IPS-18c (cell line): Measurements from ENCODE around the gene FAM124B.
"Not testable (repeated sequence)": the region's sequence is repeated elsewhere in the genome, so short reads cannot be mapped to it uniquely, and the experiment has no call there.

Source experiments
- H3K4me3 ChIP-seq: 2 replicates; pipeline ENCODE4 v1.7.0; 2013; ENCODE audit warnings: low read depth, mild to moderate bottlenecking, low read length, moderate library complexity; ENCODE audit not compliant: insufficient read depth
- H3K9me3 ChIP-seq: one replicate; pipeline ENCODE4 v1.6.1; 2013; ENCODE audit warnings: mild to moderate bottlenecking, low read length, moderate library complexity; ENCODE audit not compliant: control insufficient read depth, insufficient read depth

Gene FAM124B

DNA sequence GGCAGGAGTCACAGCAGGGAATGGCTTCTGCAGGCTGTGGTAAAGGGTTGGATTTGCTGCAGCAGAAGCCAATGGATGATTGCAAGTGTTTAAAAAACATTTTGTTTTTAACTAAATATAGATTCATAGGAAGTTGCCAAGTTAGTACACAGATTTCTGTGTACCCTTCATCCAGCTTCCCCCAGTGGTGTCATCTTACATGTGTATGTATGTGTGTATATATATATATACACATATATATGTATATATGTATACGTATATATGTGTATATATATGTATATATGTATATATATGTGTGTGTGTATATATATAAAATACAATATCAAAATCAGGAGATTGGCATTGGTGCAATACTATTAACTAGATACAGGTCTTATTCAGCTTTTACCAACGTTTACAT is 19.2 kb upstream of the FAM124B start:
- Histone ChIP-seq H3K4me3 (no peak overlapping the region), H3K9me3 (no peaks in the 10 kb centered on the region)

DNA sequence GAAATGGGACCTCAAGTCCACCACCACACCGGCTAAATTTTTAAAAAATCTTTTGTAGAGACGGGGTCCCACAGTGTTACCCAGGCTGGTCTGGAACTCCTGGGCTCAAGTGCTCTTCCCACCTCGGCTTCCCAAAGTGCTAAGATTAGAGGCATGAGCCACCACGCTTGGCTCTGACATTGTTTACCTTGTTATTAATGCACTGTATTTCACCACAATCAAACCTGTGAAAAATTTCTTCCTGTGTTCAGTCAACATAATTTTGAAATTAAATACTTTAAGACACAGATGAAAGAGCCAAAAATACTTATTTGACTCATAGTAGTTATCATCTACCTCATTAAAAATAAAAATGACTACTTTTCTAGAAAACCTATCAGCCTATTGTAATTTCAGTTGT is 16.0 kb upstream of the FAM124B start:
- no peak overlapping the region for H3K4me3 ChIP-seq
- peaks cover 2% of the 10 kb centered on the region for H3K9me3 ChIP-seq

DNA sequence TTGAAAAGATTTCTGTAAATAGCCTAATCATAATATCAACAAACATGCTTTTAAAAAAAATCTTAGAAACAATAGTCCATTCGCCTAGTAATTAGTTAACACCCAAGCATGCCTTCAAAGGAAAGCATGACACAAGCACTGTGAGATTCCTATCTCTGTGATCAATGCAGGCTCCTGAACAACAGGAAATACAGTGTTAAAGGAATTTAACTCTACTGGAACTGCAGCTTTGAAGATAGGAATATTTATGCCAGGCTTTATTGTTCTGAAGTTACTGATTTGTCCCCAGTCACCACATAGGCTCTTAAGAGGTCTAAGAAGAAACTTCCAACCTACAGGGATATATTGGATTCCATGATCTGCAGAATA is 15.4 kb upstream of the FAM124B start:
- H3K4me3 ChIP-seq: no peak overlapping the region
- H3K9me3 ChIP-seq: peaks cover 2% of the 10 kb centered on the region

DNA sequence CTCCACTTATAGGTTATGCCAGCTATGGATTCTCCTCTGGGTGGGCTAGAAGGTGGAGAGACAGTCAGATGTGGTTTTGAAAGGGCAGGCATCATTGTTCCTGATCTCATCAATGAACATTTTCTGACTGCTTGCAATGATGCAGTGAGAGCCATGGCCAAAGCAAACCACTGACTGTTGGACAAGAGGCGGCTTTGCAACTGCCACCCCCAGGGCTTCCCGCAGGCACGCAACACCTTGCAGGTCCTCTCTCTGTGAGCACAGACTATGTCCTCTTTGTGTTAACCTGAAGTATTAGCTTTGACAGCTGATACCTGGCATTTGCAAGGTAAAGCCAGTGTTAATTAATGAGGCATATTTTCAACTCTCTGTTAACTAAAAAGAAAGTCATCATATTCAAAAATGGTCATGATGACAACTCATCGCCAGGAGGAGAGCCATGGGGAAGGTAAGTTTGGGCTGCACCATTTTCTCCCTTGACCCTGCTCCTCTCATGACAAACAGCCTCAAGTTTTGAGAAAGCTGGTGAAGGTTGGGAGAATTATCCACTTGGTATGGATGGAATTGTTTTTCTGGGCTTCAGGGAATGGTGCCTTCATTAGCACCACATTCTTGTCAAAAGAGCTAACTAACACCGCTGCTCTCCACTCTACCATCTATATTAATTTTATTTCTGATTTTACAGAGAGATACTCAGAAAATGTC is 14.9 kb upstream of the FAM124B start:
- peaks cover 2% of the 10 kb centered on the region for H3K9me3 ChIP-seq

GRCh38 chr2:224413381-224413780 is 11.5 kb upstream of the FAM124B start:
- Histone ChIP-seq H3K4me3 (no peak overlapping the region), H3K9me3 (peaks cover 2% of the 10 kb centered on the region)

More for the DNA sequence above, 14.9 kb upstream of the FAM124B start:
- H3K4me3 ChIP-seq: no peak overlapping the region

DNA sequence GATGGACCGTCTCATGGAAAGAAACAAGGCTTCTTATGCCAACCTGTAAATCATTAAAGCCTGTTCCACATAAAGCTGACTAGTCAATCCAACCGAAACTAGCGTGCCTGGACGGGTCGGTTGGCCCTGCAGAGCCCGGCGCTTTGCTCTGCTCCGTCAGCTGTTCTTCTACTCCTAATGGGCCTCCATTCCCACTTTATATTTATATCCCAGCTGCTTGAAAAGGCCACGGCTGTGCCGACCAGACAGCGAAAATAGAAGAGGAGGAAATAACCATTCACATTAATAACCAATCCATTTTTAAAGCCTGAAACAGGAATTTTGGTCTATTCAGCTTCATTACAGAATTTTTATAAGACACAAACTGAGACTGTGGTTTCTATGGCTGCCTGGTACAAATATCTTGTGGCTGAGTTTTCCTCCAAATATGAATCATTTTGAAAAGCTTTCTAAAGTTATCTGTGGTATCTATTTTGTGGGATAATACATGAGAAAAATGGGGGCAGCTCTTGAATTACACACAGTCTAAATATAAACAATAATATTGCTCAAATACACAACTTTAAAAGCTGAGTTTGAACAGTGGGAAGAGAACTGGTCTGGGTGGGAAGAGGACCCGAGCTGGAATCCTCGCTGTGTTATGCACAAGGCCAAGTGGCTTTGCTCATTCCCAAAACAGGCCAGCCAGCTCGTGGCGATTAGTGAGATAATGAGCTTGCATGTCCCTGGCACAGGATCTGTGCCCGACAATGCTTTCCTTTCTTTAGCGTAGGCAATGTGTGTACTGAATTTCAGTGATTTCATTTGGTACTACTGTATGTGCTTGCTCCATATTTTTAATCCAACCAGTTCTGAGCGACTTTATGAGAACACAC is 10.5 kb upstream of the FAM124B start:
- Histone ChIP-seq H3K9me3 (peaks cover 2% of the 10 kb centered on the region), H3K4me3 (no peak overlapping the region)

DNA sequence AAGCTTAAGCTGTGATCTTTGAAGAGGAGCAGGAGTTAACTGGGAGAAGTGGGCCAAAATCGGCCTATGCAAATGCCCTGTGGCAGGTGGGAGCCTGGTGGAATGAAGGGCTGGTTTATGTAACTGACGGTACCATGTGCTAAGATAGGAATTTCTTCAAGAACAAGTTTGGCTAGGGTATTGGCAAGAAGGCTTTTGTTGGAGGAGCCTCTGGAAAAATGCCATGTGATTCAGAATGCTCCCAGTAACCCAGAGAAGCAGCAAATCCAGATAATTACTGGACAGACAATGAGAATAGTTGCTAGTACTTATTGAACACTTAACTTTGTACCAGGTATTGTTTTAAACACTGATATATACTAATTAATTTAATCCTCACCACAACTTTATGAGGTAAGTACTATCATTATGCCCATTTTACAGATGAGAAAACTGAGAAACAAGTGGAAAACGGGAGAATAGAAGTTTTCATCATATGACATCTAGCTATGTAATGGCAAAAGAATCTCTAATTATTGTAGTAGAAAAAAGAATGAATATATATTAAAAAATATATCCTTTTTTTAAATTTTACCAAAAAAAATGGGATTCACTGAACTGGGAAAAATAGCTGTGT is 9.1 kb upstream of the FAM124B start:
- H3K9me3 ChIP-seq: peaks cover 2% of the 10 kb centered on the region
- H3K4me3 ChIP-seq: no peak overlapping the region

DNA sequence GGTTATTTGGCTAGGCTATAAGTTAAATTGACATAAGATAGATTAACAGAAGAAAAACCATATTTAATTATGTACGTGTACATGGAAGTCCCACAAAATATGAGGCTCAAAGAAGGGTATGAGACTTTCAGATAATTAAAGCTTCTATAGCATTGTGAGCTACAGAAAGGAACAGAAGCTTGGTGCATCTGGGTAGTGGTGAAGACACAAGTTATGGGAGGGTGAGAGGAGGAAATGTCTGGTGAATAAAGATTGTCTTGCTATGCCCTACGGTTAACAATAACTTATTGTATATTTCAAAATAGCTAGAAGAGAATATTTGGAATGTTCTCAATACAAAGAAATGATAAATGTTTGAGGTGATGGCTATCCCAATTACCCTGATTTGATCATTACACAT is 6.8 kb upstream of the FAM124B start:
- Histone ChIP-seq H3K9me3 (no peaks in the 10 kb centered on the region), H3K4me3 (no peak overlapping the region)

GRCh38 chr2:224407241-224407701 is 5.4 kb upstream of the FAM124B start:
- no peak overlapping the region for H3K4me3 ChIP-seq
- H3K9me3 ChIP-seq: no peaks in the 10 kb centered on the region

DNA sequence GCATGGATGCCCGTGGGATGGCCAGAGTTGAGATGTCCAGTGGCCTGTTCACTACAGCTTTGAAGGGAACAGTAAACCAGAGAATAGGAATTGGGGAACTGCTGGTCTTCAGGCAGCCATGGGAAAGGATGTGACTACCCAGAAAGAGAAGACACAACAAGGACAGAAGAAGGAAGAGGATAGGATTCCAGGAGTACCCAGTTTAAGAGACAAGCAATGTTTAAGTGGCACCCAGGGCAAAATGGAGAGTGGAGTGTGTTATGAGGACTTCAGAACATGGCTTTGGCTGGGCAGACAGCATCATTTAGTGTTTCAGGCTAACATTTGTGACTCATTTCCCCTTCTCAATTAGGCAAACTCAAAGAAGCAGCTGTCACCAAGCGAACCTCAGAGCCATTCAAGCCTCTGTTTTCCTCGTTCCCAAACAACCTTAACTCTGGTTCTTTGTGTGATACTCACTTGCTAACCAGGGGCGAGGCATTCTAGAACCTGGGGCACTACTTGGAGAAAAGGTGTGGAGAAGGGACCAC is 4.0 kb upstream of the FAM124B start:
- Histone ChIP-seq H3K4me3 (no peak overlapping the region), H3K9me3 (no peaks in the 10 kb centered on the region)

- Histone ChIP-seq H3K4me3 (no peak overlapping the region), H3K9me3 (no peaks in the 10 kb centered on the region)
Measured at GRCh38 chr2:224405412-224405811, 3.5 kb upstream of the FAM124B start.

- H3K9me3 ChIP-seq: no peaks in the 10 kb centered on the region
- no peak overlapping the region for H3K4me3 ChIP-seq
Measured at GRCh38 chr2:224404796-224405195, 2.9 kb upstream of the FAM124B start.

GRCh38 chr2:224403657-224404056 is 1.8 kb upstream of the FAM124B start:
- Histone ChIP-seq H3K4me3 (no peak overlapping the region), H3K9me3 (no peaks in the 10 kb centered on the region)

DNA sequence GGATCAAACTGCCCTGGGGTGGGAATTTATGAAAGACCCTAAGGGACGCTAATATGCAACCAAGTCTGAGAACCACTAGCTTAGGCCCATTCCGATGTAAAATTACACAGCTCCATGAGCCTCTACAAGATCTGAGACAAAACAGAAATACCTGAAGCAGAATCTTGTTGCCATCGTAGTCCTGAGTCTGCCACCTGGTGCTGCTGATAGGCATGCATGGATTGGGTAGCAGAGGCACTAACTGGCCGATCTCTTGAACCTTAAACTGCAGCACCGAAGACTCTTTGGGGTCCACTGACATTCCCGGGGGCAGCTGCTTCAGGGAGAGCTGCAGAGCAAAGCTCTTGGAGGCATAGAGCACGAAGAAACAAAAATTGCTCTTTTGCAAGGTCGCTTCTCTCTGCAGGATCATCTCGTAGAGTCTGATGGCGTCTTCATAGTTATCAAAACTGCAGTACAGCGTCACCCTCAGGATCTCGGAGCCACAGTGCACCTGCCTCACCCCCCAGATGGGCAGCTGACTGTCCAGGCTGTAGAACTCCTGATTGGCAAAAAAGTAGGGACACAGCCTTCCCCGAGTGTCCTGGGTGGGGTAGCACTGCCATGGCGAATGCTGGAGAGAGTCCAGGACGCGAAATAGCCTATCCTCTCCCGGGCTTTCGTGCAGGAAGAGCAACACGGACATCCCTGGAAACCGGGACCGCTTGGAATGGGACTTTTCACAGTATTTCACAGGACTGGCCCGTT is 848 bp downstream of the FAM124B start:
- Histone ChIP-seq H3K4me3 (no peak overlapping the region), H3K9me3 (no peaks in the 10 kb centered on the region)

DNA sequence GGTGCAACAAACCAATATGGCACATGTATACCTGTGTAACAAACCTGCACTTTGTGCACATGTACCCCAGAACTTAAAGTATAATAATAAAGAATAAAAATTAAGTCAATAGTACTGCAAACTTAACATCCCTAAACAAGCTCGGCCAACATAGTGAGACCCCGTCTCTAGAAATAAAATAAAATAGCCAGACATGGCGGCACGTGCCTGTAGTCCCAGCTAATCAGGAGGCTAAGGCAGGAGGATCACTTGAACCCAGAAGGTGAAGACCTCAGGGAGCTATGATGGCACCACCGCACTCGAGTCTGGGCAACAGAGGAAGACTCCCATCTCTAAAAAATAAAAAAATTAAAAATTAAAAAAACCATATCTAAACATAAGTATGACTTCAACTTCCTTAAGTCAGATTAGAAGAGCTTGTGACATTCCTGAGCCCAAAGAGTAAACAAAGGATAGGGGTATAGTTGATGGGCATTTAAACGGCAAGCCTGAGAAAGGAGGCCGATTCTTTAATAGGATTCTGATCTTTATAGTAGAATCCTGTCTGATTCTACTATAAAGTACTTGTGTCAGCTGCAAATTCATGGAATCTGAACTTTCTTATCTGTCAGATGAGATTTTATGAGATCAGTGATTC is 1.6 kb downstream of the FAM124B start:
- H3K4me3 ChIP-seq: no peak overlapping the region

DNA sequence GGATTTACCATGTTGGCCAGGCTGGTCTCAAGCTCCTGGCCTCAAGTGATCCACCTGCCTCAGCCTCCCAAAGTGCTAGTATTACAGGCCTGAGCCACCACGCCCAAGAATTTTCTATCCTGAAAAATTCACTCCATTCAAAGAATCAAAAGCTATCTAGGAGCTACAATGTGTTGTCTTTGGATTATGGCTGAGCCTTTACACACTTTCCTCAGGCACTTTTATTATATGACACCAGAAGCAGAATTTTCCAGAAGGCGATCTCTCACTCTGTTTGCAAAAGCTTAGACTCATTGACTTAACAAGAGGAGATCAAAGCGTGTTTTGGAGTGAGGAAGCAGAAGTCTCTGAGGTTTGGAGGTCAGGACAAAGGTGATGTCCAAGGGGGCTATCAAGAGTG is 3.6 kb downstream of the FAM124B start:
- H3K9me3 ChIP-seq: no peaks in the 10 kb centered on the region
- no peak overlapping the region for H3K4me3 ChIP-seq

More for the DNA sequence above, 1.6 kb downstream of the FAM124B start:
- no peaks in the 10 kb centered on the region for H3K9me3 ChIP-seq

DNA sequence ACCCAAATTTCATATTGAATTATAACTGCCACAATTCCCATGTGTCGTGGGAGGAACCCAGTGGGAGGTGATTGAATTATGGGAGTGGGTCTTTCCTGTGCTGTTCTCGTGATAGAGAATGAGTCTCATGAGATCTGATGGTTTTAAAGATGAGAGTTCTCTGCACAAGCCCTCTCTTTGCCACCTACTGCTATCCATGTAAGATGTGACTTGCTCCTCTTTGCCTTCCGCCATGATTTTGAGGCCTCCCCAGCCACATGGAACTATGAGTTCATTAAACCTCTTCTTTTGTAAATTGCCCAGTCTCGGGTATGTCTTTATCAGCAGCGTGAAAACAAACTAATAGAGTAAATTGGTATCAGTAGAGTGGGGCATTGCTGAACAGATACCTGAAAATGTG is 4.8 kb downstream of the FAM124B start:
- not testable (repeated sequence) for H3K4me3 ChIP-seq, H3K9me3 ChIP-seq
